PFSK-1 (cell line): Measurements from ENCODE around the gene KCNMB1.

Experiments
- FOXP2 ChIP-seq: optimal IDR thresholded peaks from 2 replicates; pipeline ENCODE3; 2011; ENCODE audit warnings: borderline replicate concordance, control low read depth, inconsistent platforms; ENCODE audit not compliant: insufficient read depth; ENCODE audit errors: extremely low read length, extremely low read depth
- POLR2AphosphoS5 ChIP-seq: IDR thresholded peaks from 2 replicates; pipeline ENCODE4 v1.6.1; 2012; ENCODE audit warnings: low read depth, mild to moderate bottlenecking, control low read depth, low read length, moderate library complexity
- REST ChIP-seq, 2 experiments: IDR thresholded peaks; 2 replicates each; pipeline versions ENCODE4 v1.6.1 to v1.8.0; 2011 to 2012; ENCODE audit warnings: low read depth in 2 of 2, low read length in 2 of 2, control low read depth in 1 of 2, inconsistent platforms in 1 of 2, mild to moderate bottlenecking in 1 of 2, moderate library complexity in 1 of 2; ENCODE audit not compliant: insufficient read depth in 1 of 2
- SIN3A ChIP-seq: IDR thresholded peaks from 2 replicates; pipeline ENCODE4 v1.6.1; 2012; ENCODE audit warnings: mild to moderate bottlenecking, low read length, moderate library complexity, borderline replicate concordance; ENCODE audit not compliant: insufficient read depth
- TAF1 ChIP-seq: IDR thresholded peaks from 2 replicates; pipeline ENCODE4 v1.6.1; 2012; ENCODE audit warnings: low read length, control low read depth, borderline replicate concordance; ENCODE audit not compliant: insufficient read depth

Gene KCNMB1

GRCh38 chr5:170361116-170361515 is 28.1 kb downstream of the KCNMB1 start:
- TF ChIP-seq POLR2AphosphoS5 (no peak), SIN3A (no peak), TAF1 (no peak), REST (IDR thresholded peaks at IDR 0.05; ENCODE audit: insufficient read depth in 1 of 2, low read depth in 2 of 2, low read length in 2 of 2) (no peak), FOXP2 (no peak)

GRCh38 chr5:170360709-170361108 is 28.5 kb downstream of the KCNMB1 start:
- TF ChIP-seq FOXP2: no peak
- TF ChIP-seq POLR2AphosphoS5: no peak
- TF ChIP-seq TAF1: no peak
- TF ChIP-seq REST (IDR thresholded peaks at IDR 0.05; ENCODE audit: insufficient read depth in 1 of 2, low read depth in 2 of 2, low read length in 2 of 2): no peak
- no peak for TF ChIP-seq SIN3A

GRCh38 chr5:170357955-170358444 is 31.2 kb downstream of the KCNMB1 start:
- TF ChIP-seq SIN3A: no peak
- TF ChIP-seq REST (IDR thresholded peaks at IDR 0.05; ENCODE audit: insufficient read depth in 1 of 2, low read depth in 2 of 2, low read length in 2 of 2): no peak
- no peak for TF ChIP-seq POLR2AphosphoS5
- no peak for TF ChIP-seq FOXP2
- TF ChIP-seq TAF1: no peak

- TF ChIP-seq REST (IDR thresholded peaks at IDR 0.05; ENCODE audit: insufficient read depth in 1 of 2, low read depth in 2 of 2, low read length in 2 of 2) (no peak), SIN3A (no peak), POLR2AphosphoS5 (no peak), FOXP2 (no peak), TAF1 (no peak)
Measured at GRCh38 chr5:170355601-170356098, 33.5 kb downstream of the KCNMB1 start.

- TF ChIP-seq SIN3A: no peak
- no peak for TF ChIP-seq FOXP2
- no peak for TF ChIP-seq REST (IDR thresholded peaks at IDR 0.05; ENCODE audit: insufficient read depth in 1 of 2, low read depth in 2 of 2, low read length in 2 of 2)
- no peak for TF ChIP-seq POLR2AphosphoS5
- TF ChIP-seq TAF1: no peak
Measured at GRCh38 chr5:170353961-170354360, 35.2 kb downstream of the KCNMB1 start.
